Mesothelial cell of epicardium (in vitro differentiated cells): ENCODE results near the gene NDUFB2. TPM values are rescaled to one million over a fixed set of nuclear protein-coding genes. Genes with fewer than 3 reads are reported as not detected.

ENCODE experiments used
- DNase-seq, 2 experiments: peaks; one replicate each; pipeline ENCODE4 v3.0.0; 2021; ENCODE audit warnings: low spot score in 2 of 2; ENCODE audit not compliant: unreplicated experiment in 2 of 2
- H3K27ac Mint-ChIP-seq: 2 replicates; pipeline ENCODE4 v1.8.0; 2021; ENCODE audit warnings: mixed read lengths
- H3K27me3 Mint-ChIP-seq: 2 replicates; pipeline ENCODE4 v1.8.0; 2021; ENCODE audit warnings: low read depth, mixed read lengths
- H3K36me3 Mint-ChIP-seq: 2 replicates; pipeline ENCODE4 v1.8.0; 2021; ENCODE audit warnings: mixed read lengths
- H3K4me1 Mint-ChIP-seq: 2 replicates; pipeline ENCODE4 v1.8.0; 2021; ENCODE audit warnings: mixed read lengths
- H3K4me3 Mint-ChIP-seq: 2 replicates; pipeline ENCODE4 v1.8.0; 2021; ENCODE audit warnings: mild to moderate bottlenecking, moderate library complexity, mixed read lengths
- H3K9me3 Mint-ChIP-seq: 2 replicates; pipeline ENCODE4 v1.8.0; 2021; ENCODE audit warnings: mixed read lengths
- total RNA-seq: library from RNA; stranded (reverse); gene quantifications from 3 replicates; pipeline ENCODE4 v1.2.1, GENCODE V29; 2021
- TF ChIP-seq, protein P1 (sequence below): fragments of 200-600 bp; sonication (generic); IDR thresholded peaks from one replicate; pipeline ENCODE4 v1.5.0; 2021; ENCODE audit warnings: antibody characterized with exemption; ENCODE audit not compliant: unreplicated experiment

The NDUFB2 gene
- total RNA-seq, 1 donor from 2014 or later, result 115 TPM

DNA sequence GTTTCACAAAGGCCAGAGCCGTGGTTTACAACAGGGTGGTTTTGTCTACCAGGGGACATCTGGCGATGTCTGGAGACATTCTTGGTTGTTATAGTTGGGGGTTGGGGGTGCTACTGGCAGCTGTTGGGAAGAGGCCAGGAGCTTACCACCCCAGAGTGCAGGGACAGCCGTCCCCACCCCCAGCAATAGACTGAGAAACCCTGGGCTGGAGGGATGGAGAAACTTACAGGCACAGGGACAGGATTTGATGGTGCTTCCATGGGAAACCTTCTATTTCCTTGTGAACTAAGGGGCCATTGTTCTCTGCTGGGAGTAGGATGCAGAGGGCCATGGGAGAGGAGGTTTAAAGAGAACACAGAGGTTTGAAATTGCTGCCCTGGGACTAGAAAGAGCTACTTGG, 12.9 kb upstream of the NDUFB2 start:
- H3K36me3 Mint-ChIP-seq, result peaks cover 45% of the 10 kb centered on the region
- DNase-seq, result no peak
- H3K9me3 Mint-ChIP-seq, result no peaks in the 10 kb centered on the region
- TF ChIP-seq, protein P1, sequence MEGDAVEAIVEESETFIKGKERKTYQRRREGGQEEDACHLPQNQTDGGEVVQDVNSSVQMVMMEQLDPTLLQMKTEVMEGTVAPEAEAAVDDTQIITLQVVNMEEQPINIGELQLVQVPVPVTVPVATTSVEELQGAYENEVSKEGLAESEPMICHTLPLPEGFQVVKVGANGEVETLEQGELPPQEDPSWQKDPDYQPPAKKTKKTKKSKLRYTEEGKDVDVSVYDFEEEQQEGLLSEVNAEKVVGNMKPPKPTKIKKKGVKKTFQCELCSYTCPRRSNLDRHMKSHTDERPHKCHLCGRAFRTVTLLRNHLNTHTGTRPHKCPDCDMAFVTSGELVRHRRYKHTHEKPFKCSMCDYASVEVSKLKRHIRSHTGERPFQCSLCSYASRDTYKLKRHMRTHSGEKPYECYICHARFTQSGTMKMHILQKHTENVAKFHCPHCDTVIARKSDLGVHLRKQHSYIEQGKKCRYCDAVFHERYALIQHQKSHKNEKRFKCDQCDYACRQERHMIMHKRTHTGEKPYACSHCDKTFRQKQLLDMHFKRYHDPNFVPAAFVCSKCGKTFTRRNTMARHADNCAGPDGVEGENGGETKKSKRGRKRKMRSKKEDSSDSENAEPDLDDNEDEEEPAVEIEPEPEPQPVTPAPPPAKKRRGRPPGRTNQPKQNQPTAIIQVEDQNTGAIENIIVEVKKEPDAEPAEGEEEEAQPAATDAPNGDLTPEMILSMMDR, result no peak
- no peak overlapping the region for H3K27ac Mint-ChIP-seq
- H3K4me1 Mint-ChIP-seq, result no peaks in the 10 kb centered on the region
- no peak overlapping the region for H3K4me3 Mint-ChIP-seq
- no peaks in the 10 kb centered on the region for H3K27me3 Mint-ChIP-seq

DNA sequence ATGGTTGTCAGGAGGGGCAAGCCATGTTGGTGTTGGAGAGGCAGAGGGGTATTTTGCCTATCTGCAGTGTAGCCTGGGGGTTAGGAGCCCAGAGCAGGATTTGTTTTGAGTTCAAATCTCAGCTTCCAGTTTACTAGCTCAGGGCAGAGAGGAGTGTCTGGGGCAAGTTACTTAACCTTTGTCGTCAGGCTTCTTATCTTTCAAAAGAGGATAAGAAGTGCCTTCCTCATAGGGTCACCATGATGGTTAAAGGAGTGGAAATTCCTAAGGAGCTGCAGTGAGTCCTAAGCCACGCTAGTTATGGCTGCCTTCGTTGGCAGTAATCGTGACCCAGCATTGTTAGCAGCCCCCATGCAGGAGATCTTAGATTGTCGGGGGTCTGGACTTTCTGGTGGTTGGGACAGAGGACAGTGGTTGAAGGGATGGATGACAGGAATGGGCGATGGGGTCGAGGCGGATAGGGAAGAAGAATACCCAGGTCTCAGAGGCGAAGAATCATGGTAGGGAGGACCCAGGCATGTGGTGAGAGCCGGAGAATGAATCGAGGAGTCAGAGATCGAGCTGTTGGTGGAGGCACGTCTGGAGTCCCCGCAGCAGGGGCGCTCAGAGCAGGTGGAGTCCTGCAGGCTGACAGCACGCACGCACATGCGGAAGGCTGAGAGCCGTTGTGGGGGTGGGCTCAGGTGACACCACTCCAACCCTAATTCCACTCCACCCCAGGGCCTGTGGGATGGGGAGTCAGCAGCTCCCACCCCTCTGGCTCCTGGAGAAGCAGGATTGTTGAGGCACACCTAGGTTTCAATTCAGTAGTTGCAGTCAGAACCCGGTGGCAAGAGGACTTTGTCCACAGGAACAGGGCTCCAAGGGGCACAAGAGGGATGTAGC, 12.2 kb upstream of the NDUFB2 start:
- TF ChIP-seq, protein P1, result no peak
- Mint-ChIP-seq H3K36me3 (peaks cover 40% of the 10 kb centered on the region), H3K4me3 (no peak overlapping the region), H3K27me3 (no peaks in the 10 kb centered on the region), H3K9me3 (no peaks in the 10 kb centered on the region), H3K4me1 (no peaks in the 10 kb centered on the region), H3K27ac (no peak overlapping the region)
- DNase-seq, result peak in 1 of 2 experiments; percentile 35

DNA sequence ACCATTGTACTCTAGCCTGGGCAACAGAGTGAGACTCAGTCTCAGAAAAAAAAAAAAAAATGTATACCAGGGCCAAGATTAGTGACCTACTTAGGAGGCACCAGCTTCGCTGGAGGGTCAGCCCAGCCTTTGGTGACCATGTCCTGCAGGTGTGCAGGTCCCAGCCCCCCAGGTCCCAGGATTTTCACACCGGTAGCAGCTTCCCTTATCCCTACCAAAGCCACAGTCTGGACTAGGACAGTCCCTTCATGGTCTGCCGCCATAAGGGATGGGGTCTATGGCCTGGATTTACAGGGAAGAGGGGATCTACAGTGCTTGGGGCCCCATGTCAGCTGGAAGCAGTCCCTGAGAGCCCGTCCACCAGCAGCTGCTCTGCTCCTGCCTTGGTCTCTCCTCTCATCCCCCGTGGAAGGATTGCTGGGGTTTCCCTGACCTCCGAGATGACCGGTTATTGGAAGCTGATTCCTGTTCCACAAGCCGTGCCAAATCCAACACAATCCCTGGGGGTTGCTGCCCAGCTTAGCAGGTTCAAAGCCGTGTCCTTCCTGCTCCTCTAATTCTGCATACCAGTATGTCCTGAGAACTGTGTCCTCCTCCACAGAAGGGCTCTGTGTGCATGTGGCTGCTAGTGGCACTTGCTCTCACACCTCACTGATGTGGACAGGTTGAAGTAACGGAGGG, 11.0 kb upstream of the NDUFB2 start:
- no peak overlapping the region for H3K4me3 Mint-ChIP-seq
- TF ChIP-seq, protein P1, result no peak
- H3K9me3 Mint-ChIP-seq, result no peaks in the 10 kb centered on the region
- no peaks in the 10 kb centered on the region for H3K4me1 Mint-ChIP-seq
- H3K27me3 Mint-ChIP-seq, result no peaks in the 10 kb centered on the region
- H3K36me3 Mint-ChIP-seq, result peaks cover 33% of the 10 kb centered on the region
- no peak overlapping the region for H3K27ac Mint-ChIP-seq
- no peak for DNase-seq

DNA sequence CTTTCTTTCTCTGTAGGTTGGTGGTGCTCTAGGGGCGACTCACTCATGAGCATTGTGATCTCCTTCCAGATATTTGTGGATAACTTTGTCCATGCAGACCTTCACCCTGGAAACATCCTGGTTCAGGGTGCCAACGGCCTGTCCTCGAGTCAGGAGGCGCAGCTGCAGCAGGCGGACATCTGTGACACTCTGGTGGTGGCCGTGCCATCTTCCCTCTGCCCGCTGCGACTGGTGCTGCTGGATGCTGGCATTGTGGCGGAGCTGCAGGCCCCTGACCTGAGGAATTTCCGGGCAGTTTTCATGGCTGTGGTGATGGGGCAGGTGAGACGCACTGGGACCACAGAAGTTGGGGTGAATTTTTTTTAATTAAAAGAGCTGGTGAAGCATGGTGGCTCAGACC, 9.6 kb upstream of the NDUFB2 start:
- DNase-seq, result no peak
- no peaks in the 10 kb centered on the region for H3K4me1 Mint-ChIP-seq
- H3K36me3 Mint-ChIP-seq, result peaks cover 32% of the 10 kb centered on the region
- H3K27ac Mint-ChIP-seq, result no peak overlapping the region
- H3K9me3 Mint-ChIP-seq, result no peaks in the 10 kb centered on the region
- H3K27me3 Mint-ChIP-seq, result no peaks in the 10 kb centered on the region
- TF ChIP-seq, protein P1, result no peak
- no peak overlapping the region for H3K4me3 Mint-ChIP-seq

DNA sequence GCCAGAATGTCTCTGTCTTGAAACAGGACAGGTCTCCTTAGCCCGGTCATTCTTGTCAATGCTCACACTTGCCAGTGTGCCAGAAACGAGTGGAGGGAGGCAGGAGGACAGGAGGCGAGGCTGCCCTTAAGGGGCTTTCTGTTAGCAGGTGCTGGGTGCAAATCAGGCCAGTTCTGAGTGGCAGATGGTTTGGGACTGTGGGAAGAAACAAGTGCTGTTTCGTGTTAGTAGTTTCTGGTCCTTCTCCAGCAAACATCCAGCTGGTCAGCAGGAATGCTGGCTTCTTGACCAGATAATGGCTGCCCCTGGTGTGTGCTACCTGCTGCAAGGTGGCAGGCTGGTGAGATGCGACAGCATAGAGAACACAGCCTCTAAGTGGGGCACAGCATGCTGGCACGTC, 8.2 kb upstream of the NDUFB2 start:
- no peak overlapping the region for H3K27ac Mint-ChIP-seq
- TF ChIP-seq, protein P1, result no peak
- H3K4me3 Mint-ChIP-seq, result no peak overlapping the region
- peaks cover 32% of the 10 kb centered on the region for H3K36me3 Mint-ChIP-seq
- H3K27me3 Mint-ChIP-seq, result no peaks in the 10 kb centered on the region
- no peak for DNase-seq
- H3K4me1 Mint-ChIP-seq, result no peaks in the 10 kb centered on the region
- H3K9me3 Mint-ChIP-seq, result no peaks in the 10 kb centered on the region
